GM18505 (cell line): ENCODE data around the gene B4GALNT4.
"Not testable (repeated sequence)": the region's sequence is repeated elsewhere in the genome, so short reads cannot be mapped to it uniquely, and the experiment has no call there.

Source experiments
- ATAC-seq: cut with Tn5 transposase; IDR thresholded peaks from one replicate; pipeline ENCODE4 v1.9.1; 2021; ENCODE audit not compliant: unreplicated experiment
- POLR2A ChIP-seq: IDR thresholded peaks from 4 replicates; pipeline ENCODE4 v1.6.1; 2011; ENCODE audit warnings: borderline replicate concordance; ENCODE audit not compliant: insufficient read depth, insufficient read length; ENCODE audit errors: extremely low read depth

Gene B4GALNT4

GRCh38 chr11:344836-345578 is 24.3 kb upstream of the B4GALNT4 start:
- no peak for TF ChIP-seq POLR2A
- no peak for ATAC-seq

GRCh38 chr11:346529-346928 is 22.8 kb upstream of the B4GALNT4 start:
- no peak for TF ChIP-seq POLR2A
- no peak for ATAC-seq

DNA sequence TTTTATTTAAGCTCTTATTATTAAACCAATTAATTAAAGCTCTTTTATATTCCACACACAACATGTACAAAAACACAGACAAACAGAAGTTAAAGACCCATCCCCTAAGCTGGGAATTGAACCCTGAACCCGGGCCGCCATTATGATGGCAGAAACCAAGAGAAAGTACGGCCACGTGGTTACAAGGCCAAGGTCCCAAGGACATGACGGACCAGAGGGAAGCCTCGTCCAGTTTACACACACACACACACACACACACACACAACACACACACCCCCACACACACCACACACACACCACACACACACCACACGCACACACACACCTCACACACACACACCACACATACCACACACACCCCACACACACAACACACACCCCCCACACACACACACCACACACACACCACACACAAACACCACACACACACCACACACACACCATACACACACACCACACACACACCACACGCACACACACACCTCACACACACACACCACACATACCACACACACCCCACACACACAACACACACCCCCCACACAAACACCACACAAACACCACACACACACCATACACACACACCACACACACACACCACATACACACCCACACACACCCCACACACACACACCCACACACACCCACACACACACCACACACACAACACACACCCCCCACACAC is 19.9 kb upstream of the B4GALNT4 start:
- not testable (repeated sequence) for ATAC-seq

DNA sequence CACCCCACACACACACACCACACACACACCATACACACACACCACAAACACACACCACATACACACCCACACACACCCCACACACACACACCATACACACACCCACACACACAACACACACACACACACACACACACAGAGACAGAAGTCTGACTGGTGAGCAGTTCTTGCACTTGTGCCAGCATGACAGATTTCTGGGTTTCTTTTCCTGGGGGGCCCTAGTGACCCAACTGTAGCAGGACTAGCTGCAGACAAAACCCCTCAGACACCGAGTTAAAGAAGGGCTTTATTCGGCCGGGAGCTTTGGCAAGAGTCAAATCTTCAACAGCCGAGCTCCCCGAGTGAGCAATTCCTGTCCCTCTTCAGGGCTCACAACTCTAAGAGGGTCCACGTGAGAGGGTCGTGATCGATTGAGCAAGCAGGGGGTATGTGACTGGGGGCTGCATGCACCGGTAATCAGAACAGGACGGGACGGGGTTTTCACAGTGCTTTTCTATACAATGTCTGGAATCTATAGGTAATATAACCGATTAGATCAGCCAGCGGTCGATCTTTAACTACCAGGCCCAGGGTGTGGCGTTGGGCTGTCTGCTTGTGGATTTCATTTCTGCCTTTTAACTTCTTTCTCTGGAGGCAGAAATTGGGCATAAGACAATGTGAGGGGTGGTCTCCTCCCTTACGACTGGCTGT is 19.1 kb upstream of the B4GALNT4 start:
- not testable (repeated sequence) for ATAC-seq

GRCh38 chr11:350723-351255 is 18.5 kb upstream of the B4GALNT4 start:
- peak; percentile 47 for TF ChIP-seq POLR2A
- no peak for ATAC-seq

- no peak for TF ChIP-seq POLR2A
- ATAC-seq, result no peak
Observed at GRCh38 chr11:351411-351810, 17.9 kb upstream of the B4GALNT4 start.

- no peak for TF ChIP-seq POLR2A
- ATAC-seq, result no peak
Observed at GRCh38 chr11:352456-353031, 16.8 kb upstream of the B4GALNT4 start.

DNA sequence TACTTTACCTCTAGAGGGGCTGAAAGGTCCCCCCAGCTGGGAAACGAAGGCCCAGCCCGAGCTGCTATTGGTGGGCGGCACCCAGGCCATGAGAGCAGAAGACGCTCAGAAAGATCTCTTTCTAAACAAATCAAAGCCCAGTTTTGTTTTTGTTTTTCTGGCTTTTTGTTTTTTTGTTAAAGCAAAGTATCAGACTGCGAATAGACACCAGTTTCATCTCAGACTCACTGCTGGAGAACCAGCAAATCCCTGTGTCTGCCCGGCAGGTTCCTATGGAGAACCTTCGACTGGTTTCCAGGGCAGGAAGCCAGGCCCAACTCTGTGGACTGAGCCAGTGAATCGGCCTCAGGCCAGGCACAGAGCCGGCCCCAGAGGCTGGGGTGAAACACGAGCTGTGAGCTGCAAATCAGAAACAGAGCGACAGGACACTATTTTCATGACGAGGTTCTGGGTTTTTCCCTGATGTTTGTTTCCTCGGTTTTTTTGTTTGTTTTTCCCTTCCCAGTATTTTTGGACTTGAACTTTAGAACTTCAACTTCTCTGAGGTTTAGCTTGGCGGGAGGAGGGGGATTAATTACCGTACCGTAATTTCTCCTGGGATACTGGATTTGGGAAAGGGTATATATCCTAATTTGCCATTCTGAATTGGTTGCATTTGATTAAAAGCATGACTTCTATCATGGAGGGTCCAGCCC is 16.0 kb upstream of the B4GALNT4 start:
- no peak for TF ChIP-seq POLR2A
- no peak for ATAC-seq

- peak; percentile 62 for TF ChIP-seq POLR2A
- peak; percentile 65 for ATAC-seq
Observed at GRCh38 chr11:355581-356458, 13.5 kb upstream of the B4GALNT4 start.

GRCh38 chr11:356610-357009 is 12.7 kb upstream of the B4GALNT4 start:
- no peak for ATAC-seq
- no peak for TF ChIP-seq POLR2A

DNA sequence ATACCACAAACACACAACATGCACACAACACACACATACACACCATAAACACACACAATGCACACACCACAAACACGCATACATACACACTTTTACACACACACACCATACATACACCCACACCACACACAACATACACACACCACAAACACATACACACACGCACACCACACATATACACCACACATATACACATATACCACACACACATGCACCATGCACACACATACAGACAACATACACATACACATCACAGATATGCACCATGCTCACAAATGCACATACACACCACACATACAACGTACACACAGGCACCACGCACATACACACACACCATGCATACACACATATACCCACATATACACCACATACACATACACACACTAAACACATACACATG is 11.7 kb upstream of the B4GALNT4 start:
- no peak for TF ChIP-seq POLR2A
- ATAC-seq, result no peak

GRCh38 chr11:358129-358800 is 11.0 kb upstream of the B4GALNT4 start:
- ATAC-seq, result no peak
- no peak for TF ChIP-seq POLR2A
